T-helper 1 cell treated with Interleukin-12 subunit alpha and Interleukin-12 subunit beta and Interleukin-4 antibody, amounts not matched to agents 30 ng/mL and 1 ng/mL, for 36 hours (primary cell): ENCODE measurements around the gene C7orf57. TPM values are rescaled to one million over a fixed set of nuclear protein-coding genes. Genes with fewer than 3 reads are reported as not detected.

Experiments used
- intact Hi-C: fragments of 100-400 bp; cut with micrococcal nuclease; formaldehyde crosslinking; loops from one replicate; pipeline ENCODE4 v1.15.1; 2024
- total RNA-seq: library from RNA; stranded (reverse); gene quantifications from 2 replicates; pipeline ENCODE4 v1.2.3, GENCODE V29; 2022

The C7orf57 gene
- total RNA-seq, 1 donor from 2014 or later: 0.10 TPM

- intact Hi-C loops: loop anchor here (1.0 to 2.0 kb wide), 5 partner anchors 14 to 106 kb away; partner anchors contain the start of genes C7orf57 and HUS1
Observed at GRCh38 chr7:48084727-48085432, 49.5 kb downstream of the C7orf57 start.

- intact Hi-C loops: loop anchor here (1.0 to 2.0 kb wide), 5 partner anchors 13 to 106 kb away; partner anchors contain the start of genes C7orf57 and HUS1
Observed at GRCh38 chr7:48085433-48085791, 50.1 kb downstream of the C7orf57 start.

- intact Hi-C loops: loop anchor here (1.0 to 2.0 kb wide), 5 partner anchors 13 to 107 kb away; partner anchors contain the start of genes C7orf57 and HUS1
Observed at GRCh38 chr7:48085942-48086341, 50.6 kb downstream of the C7orf57 start.

- intact Hi-C loops: no loop called here
Observed at GRCh38 chr7:48087349-48087748, 52.0 kb downstream of the C7orf57 start.

- intact Hi-C loops: loop anchor here (1.0 kb wide), 6 partner anchors 9 to 109 kb away; partner anchors contain the start of genes C7orf57 and HUS1
Observed at GRCh38 chr7:48088559-48089045, 53.3 kb downstream of the C7orf57 start.

DNA sequence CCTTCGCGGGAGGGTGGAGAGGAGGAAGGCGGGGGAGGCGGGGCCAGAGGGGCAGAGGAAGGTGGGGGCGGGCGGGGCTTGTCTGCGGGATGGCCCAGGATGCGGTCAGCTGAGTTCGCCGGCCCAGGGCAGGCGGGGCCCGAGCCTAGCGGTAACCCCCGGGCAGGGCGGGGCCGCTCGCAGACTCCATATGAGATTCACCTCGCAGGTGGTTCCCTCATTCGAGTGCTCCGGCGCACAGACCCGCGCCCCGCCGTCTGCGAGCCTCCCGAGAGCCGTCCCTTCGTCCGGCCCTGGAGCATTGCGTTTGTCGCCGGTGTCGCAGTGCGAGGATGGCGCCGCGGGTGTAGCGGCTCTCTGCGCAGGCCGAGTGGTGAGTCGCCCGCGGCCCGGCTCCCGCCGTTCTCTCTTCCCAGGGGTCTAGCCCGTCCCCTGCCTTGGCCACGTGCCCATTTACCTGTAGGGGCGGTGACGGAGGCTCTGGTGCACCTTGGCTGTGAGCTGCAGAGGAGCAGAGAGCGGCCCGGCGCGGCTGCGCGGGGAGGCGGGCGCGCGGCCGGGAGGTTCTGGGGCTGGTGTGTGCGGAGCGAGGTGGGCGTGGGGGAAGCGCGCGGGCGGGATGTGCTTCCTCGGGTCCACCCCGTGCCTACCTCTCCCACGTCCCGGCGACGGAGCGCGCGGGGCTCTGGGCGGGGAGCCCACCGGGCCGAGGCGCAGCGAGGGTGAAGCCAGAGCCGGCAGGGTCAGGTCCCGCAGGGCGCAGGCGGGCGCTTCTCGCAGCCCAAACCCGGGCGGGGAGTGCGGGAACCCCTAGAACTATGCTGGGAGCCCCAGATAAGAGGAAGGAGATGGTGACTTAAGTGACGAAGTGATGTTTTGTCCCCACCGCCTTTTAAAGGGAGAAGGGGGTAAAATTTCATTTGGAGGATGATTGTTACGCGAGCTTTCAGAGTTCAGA is 54.0 kb downstream of the C7orf57 start, which contains the start of gene UPP1:
Gene UPP1 (plus strand): TSS at position 220 of the 958 bp plus-strand sequence. CDS start 5,519 bp downstream, outside the sequence.
- intact Hi-C loops: loop anchor here (1.0 kb wide), 5 partner anchors 8 to 110 kb away; partner anchors contain the start of genes C7orf57 and HUS1

DNA sequence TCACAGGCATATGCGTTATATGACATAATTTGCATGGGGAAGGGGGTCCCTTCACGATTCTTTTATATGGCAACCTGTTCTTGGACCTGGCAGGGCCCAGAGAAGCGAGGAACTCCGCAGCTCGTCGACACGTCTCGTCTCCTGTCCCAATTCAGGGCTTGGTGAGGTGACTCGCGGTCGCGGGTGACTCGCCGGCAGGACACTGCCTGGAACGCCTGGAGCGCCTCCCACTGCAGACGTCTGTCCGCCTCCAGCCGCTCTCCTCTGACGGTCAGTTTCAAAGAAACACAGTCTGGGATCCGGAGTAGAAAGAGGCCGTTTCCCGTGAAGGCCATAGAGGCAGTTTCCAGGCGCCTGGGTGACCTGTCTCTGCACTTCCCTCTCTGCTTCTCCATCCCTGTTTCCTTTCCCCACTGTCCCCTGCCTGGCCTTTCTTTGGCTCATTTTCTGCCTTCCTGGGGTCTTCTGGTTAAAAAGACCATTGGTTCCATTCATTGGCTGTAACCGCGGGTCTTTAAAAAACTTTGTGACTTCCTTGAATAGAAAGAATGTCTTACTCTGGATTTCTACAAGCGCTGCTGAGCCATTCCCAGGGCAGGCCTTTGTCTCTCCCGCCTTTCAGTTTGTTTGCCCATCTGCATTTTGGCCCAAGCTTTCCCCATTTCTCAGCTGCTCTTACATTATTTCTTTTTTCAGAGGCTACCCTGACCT is 54.9 kb downstream of the C7orf57 start:
- intact Hi-C loops: no loop called here

GRCh38 chr7:48091506-48092433 is 56.4 kb downstream of the C7orf57 start:
- intact Hi-C loops: no loop called here

- intact Hi-C loops: no loop called here
Observed at GRCh38 chr7:48094861-48095293, 59.5 kb downstream of the C7orf57 start.

DNA sequence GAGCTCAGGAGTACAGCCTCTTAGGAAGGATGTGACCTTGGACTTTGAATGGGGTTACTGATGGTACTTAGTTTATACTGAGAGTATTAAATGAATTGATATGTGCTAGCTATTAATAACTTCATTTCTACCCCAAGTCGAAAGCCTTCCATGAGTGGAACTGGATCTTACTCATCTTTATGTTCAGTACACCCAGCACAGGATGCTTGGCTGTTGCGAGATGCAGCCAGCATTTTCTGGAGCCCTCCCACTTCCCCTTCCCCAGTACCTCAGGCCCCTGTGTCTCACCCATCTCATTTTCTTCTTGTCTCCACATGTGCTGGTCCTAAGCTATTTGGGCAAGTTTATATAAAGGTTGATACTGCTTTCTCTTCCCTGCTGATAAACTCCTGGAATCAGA is 60.9 kb downstream of the C7orf57 start:
- intact Hi-C loops: no loop called here

DNA sequence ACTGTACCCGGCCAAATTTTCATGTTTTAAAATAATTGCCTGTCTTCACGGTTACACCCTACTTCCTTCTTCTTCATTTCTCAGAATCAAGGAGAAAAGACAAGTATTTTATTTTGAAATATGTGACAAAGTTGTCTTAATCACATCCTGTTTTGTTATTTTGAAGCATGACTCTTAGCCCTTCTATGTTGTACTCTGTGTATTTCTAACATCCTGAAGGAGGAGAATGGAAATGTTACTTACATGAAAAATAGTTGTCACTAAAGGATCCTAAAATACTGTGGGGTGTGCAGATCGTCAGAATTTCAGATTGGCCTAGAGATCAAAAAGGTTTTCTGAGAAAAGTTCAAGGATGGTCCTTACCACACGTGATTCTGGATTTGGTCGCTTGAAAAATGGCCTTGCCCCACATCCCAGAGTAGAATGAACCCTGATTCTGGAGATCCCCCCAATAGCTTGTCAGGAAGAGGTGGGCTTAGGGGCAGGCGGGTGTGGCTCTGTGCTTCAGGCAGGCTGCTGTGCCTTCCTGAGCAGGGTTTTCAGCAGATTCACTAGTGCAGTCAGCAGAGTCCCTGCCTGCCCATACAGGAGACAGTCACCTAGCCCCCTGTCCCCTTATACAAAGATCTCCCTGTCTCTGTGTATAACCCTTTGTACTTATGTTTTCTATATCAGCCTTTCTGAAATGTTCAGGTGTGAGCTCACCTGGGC is 62.3 kb downstream of the C7orf57 start:
- intact Hi-C loops: loop anchor here (1.0 to 2.0 kb wide), 4 partner anchors 8 to 118 kb away; partner anchors contain the start of genes HUS1 and UPP1

DNA sequence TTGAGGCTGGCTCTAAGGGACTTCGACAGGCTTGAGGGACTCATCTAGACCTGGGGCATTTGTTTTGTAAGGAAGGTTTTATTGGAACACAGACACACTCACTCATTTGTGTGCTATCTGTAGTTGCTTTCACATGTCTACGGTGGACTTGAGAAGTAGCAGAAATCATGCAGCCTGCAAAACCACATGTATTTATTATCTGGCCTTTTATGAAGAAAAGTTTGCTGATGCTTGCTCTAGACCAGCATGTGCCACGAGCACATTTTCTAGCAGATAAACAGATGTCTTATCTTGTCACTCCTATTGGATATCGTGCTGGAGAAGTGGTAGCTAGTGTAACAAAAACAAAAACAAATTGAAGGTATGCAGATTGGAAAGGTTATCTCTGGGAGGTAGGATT is 63.5 kb downstream of the C7orf57 start:
- intact Hi-C loops: loop anchor here (2.0 kb wide), 1 partner anchor 14 kb away; no protein-coding TSS in a partner anchor

GRCh38 chr7:48099781-48100180 is 64.4 kb downstream of the C7orf57 start:
- intact Hi-C loops: loop anchor here (2.0 kb wide), 1 partner anchor 15 kb away; no protein-coding TSS in a partner anchor

GRCh38 chr7:48101352-48101751 is 66.0 kb downstream of the C7orf57 start:
- intact Hi-C loops: no loop called here

DNA sequence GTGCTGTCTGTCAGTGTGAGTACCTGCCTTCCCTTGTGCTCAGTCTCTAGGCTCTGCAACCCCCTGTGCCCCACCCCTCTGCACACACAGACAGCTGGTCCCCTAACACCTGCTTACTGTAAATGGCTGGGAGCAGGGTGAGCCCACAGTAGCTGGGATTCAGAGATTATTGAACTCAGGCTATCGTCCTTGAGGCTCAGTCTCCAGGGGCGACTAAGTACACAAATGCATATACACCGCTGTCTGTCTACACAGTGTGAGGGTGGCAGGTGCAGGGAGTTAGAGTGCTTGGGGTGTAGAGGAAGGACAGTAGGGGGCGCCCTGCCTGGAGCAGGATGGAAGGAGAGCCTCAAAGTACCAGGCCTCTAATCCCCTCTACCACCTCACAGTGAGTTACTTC is 66.6 kb downstream of the C7orf57 start:
- intact Hi-C loops: loop anchor here (1.0 kb wide), 1 partner anchor 8 kb away; no protein-coding TSS in a partner anchor

DNA sequence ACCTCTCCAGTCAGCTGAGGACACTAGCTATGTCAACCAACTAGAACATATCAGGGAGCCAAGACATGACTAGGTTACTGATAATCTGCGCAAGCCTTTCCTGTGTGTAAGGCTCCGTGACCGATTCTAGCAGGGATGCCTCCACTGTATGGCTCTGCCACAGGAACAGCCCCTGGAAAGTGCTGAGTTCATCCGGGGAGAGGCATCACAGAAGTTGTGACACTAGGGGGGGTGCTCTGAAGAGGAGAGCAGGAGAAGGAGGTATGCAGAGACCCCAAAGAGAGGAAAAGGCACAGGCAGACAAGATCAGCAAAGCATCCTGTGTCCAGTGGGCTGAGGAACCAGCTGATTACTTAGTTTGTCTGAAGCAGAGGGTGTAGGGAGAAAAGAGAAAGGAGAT is 67.2 kb downstream of the C7orf57 start:
- intact Hi-C loops: loop anchor here (1.0 kb wide), 1 partner anchor 8 kb away; no protein-coding TSS in a partner anchor

GRCh38 chr7:48105045-48105444 is 69.7 kb downstream of the C7orf57 start:
- intact Hi-C loops: no loop called here

GRCh38 chr7:48106906-48107659 is 71.7 kb downstream of the C7orf57 start:
- intact Hi-C loops: no loop called here
